GM13977 (cell line): ENCODE data around the gene CNBP.
"Not testable (repeated sequence)": the region's sequence is repeated elsewhere in the genome, so short reads cannot be mapped to it uniquely, and the experiment has no call there.

Source experiments
- DNase-seq: peaks from one replicate; pipeline ENCODE4 v3.0.0; 2012; ENCODE audit warnings: low spot score
- in situ Hi-C: fragments of 300-500 bp; cut with MboI; formaldehyde crosslinking; loops from one replicate; pipeline ENCODE4 v1.12.0; 2022; ENCODE audit warnings: low sequenced_read_pairs, low pct_unique_long_range_greater_than_20kb, mixed read lengths, inconsistent platforms; ENCODE audit not compliant: unreplicated experiment
- TF ChIP-seq, protein P1 (sequence below): IDR thresholded peaks from 2 replicates; pipeline ENCODE4 v1.5.1; 2012; ENCODE audit warnings: mild to moderate bottlenecking, control low read depth; ENCODE audit not compliant: insufficient read depth; ENCODE audit errors: extremely low read depth, missing control alignments

CNBP gene

DNA sequence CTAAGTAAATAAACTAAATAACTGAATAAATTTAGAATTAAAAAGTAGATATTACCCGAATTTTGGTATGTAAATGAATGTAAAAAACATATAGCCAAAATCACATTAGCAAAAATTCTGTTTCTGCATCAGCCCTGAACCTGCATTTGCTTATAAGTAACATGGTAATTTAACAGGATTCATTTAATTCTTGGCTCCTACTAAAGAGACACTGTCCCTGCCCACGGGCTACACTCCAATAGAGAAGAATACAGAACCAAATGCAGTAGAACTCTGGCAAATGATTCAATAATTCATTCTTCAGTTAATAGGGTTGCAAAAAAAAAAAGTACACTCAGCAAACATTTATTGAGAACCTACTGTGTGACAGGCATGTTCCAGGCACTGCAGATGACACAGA is 20.8 kb upstream of the CNBP start:
- TF ChIP-seq, protein P1, sequence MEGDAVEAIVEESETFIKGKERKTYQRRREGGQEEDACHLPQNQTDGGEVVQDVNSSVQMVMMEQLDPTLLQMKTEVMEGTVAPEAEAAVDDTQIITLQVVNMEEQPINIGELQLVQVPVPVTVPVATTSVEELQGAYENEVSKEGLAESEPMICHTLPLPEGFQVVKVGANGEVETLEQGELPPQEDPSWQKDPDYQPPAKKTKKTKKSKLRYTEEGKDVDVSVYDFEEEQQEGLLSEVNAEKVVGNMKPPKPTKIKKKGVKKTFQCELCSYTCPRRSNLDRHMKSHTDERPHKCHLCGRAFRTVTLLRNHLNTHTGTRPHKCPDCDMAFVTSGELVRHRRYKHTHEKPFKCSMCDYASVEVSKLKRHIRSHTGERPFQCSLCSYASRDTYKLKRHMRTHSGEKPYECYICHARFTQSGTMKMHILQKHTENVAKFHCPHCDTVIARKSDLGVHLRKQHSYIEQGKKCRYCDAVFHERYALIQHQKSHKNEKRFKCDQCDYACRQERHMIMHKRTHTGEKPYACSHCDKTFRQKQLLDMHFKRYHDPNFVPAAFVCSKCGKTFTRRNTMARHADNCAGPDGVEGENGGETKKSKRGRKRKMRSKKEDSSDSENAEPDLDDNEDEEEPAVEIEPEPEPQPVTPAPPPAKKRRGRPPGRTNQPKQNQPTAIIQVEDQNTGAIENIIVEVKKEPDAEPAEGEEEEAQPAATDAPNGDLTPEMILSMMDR, result no peak
- DNase-seq, result no peak
- in situ Hi-C loops, result no loop called here

DNA sequence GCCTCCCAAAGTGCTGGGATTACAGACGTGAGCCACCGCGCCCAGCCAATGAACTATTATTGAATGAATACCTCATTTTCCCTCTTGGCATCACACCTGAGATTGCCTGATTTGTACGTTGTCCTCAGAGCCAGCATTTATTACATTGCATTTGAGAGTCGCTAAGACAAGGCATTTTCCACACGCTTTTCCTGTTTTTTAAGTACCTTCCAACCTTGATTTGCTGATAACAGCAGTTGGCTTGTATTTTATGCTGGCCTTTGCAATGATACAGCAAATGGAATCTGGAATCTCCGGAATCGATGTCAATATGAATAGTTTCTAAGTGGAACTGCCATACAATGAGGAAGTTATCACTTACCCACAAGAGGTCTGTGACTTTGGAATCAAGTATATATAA is 15.7 kb upstream of the CNBP start:
- DNase-seq, result no peak
- TF ChIP-seq, protein P1, result no peak
- in situ Hi-C loops, result no loop called here

DNA sequence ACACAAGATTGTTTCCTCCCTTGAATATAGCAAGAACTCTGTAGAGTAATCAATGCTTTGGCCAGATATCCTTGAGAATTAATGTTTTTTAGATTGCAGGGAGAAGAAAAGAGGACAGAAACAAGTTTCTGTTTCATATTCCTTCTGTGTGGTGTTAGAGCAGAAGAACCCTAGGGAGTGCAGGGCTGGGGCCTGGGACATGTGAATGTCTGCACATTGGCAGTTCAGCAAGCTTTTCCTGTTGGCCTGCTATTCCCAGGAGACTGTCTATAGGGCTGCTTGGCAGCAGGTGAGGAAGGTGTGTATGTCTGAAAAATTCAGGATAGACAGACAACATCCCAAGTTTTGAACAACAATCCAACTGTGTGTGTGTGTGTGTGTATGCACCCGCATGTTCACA is 13.6 kb upstream of the CNBP start:
- TF ChIP-seq, protein P1, result no peak
- in situ Hi-C loops, result no loop called here
- no peak for DNase-seq

DNA sequence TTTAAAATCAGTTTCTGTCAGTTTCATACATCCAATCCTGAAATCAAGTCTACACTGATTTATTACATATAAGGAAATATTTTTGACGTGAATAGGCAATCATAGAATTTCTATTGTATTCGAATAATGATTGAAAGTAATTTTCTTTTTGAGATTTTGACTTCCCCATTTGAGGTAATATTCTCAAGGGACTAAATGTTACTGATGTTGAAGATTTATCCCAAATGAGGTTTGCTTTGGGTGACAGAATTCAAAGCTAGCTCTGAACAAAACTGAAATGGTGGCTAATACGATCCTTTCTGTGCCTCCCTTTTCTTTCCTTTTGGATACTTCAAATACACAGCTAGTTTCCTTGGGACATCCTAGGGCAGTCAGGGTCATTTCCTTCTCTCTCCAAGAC is 12.9 kb upstream of the CNBP start:
- no peak for DNase-seq
- in situ Hi-C loops, result no loop called here
- TF ChIP-seq, protein P1, result no peak

DNA sequence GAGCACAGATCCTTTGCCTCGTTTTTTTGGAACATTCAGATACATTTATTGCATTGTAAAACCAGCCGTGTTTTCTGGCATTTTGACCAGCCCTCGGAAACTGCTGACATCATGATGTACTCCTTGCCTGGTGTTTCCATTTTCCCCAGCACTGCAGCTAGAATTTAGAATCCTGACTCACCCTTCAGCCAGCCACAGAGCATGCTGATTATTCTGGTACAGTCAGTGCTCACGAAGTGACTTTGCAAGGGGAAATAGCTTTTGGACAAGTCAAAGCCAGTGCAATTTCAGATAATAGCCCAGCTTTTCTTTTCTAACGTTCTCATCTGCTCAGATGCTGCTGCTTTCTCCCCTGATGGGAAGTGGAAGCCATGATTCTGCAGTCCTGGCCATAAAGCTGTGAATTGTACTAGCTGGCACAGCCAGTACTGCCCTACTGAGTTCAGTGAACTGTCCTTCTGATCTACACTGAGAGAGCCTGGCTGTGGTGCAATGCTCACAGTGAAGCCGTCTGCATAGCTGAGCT is 12.1 kb upstream of the CNBP start:
- in situ Hi-C loops, result no loop called here
- TF ChIP-seq, protein P1, result no peak
- DNase-seq, result no peak

DNA sequence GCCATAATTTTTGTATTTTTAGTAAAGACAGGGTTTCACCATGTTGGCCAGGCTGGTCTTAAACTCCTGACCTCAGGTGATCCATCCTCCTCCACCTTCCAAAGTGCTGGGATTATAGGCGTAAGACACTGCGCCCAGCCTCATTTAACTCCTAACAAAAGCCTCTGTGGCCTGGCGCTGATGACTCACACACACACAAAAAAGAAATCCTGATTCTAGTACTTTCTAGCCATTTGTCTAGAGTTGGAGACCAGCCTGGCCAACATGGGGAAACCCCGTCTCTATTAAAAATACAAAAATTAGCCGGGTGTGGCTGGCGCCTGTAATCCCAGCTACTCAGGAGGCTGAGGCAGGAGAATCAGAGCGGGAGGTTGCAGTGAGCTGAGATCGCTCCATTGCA is 6.1 kb upstream of the CNBP start:
- DNase-seq, in situ Hi-C loops: not testable (repeated sequence)

DNA sequence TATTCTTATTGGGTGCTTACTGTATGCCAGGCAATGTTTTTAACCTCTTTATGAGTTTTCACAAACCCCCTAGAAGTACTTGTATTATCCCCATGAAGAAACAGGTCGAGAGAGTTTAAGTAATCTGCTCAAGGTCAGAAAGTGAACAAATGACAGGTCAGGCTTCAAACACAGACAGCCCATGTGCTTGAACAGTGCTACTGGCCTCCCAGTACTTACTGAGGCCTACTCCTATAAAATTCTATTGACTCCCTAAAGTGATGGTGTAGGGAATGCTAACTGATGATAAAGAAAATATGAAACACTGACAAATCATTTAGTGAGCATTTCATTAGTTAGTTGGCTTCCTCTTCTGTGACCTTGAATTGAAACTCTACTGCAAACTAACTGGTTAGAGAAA is 4.2 kb upstream of the CNBP start:
- TF ChIP-seq, protein P1, result no peak
- DNase-seq, result no peak
- in situ Hi-C loops, result no loop called here
